Left ventricle myocardium inferior (tissue), 1 donor: ENCODE data around the gene TRIOBP. TPM values are rescaled to one million over a fixed set of nuclear protein-coding genes. Genes with fewer than 3 reads are reported as not detected.
A peak's percentile ranks its signal among the peaks of the same experiment; 100 is the strongest.

Source experiments
- DNase-seq: peaks from one replicate; pipeline ENCODE4 v3.0.0-alpha.2; 2020
- H3K27ac ChIP-seq: fragments of 200-600 bp; replicated peaks from 2 replicates; pipeline ENCODE4 v1.8.0; 2021
- H3K27me3 ChIP-seq: fragments of 200-600 bp; 2 replicates; pipeline ENCODE4 v1.8.0; 2021; ENCODE audit warnings: low read depth
- H3K36me3 ChIP-seq: fragments of 200-600 bp; 2 replicates; pipeline ENCODE4 v1.8.0; 2021
- H3K4me1 ChIP-seq: fragments of 200-600 bp; 2 replicates; pipeline ENCODE4 v1.8.0; 2021
- H3K4me3 ChIP-seq: fragments of 200-600 bp; 2 replicates; pipeline ENCODE4 v1.8.0; 2021; ENCODE audit warnings: mild to moderate bottlenecking, moderate library complexity
- H3K9me3 ChIP-seq: fragments of 200-600 bp; replicated peaks from 2 replicates; pipeline ENCODE4 v1.8.0; 2021
- CTCF ChIP-seq: fragments of 200-600 bp; IDR thresholded peaks from 2 replicates; pipeline ENCODE4 v1.8.0; 2021; ENCODE audit warnings: antibody characterized with exemption, mild to moderate bottlenecking, borderline replicate concordance
- intact Hi-C: fragments of 100-400 bp; cut with micrococcal nuclease; formaldehyde crosslinking; loops from one replicate; pipeline ENCODE4 v1.11.0; 2022
- total RNA-seq: library from RNA; stranded (reverse); fragmentation: NEBNext Ultra II Directional; extraction: Animal tissue kit (Norgen Biotek cat#: 25700); gene quantifications from one replicate; pipeline ENCODE4 v1.2.1, GENCODE V29; 2021
- donor health status: DM: no; HTN: yes; CAD: no; lungs with severe emphysema.

Gene TRIOBP
- total RNA-seq, 1 donor from 2014 or later: 86.5 TPM

DNA sequence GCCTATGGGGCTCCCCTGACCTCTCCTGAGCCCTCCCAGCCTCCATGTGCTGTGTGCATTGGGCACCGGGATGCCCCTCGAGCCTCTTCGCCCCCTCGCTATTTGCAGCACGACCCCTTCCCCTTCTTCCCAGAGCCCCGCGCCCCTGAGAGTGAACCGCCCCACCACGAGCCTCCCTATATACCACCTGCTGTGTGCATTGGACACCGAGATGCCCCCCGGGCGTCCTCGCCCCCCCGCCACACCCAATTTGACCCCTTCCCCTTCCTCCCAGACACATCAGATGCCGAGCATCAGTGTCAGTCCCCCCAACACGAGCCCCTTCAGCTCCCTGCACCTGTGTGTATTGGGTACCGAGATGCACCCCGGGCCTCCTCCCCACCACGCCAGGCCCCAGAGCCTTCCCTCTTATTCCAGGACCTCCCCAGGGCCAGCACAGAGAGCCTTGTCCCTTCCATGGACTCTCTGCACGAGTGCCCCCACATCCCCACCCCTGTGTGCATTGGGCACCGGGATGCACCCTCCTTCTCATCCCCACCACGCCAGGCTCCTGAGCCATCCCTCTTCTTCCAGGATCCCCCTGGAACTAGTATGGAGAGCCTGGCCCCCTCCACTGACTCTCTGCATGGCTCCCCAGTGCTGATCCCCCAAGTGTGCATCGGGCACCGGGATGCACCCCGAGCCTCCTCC, 28.8 kb downstream of the TRIOBP start:
- Histone ChIP-seq H3K27me3 (no peaks in the 10 kb centered on the region), H3K4me1 (peaks cover 16% of the 10 kb centered on the region), H3K27ac (no peak overlapping the region), H3K36me3 (no peaks in the 10 kb centered on the region), H3K9me3 (no peaks in the 10 kb centered on the region), H3K4me3 (no peak overlapping the region)
- DNase-seq: no peak
- intact Hi-C loops: no loop called here
- no peak for TF ChIP-seq CTCF

DNA sequence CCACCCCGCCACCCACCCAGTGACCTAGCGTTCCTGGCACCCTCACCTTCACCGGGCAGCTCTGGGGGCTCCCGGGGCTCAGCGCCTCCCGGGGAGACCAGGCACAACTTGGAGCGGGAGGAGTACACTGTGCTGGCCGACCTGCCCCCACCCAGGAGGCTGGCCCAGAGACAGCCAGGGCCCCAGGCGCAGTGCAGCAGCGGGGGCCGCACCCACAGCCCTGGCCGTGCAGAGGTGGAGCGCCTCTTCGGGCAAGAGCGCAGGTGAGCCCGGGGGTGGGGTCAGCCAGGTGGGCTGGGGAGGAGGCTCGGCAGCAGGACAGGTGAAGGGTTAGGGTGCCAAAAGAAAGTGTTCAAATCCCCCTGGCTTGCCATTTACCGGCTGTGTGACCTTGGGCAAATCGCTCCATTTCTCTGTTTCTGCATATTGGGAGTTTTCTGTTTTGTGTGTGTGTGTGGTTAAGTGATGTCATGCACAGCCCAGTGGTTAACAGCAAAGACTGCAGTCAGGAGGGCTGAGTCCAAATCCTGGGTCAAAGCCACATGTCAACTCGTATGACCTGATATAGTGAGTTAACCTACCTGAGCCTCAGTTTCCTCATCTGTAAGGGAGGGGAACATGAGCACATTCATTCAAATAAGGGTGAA, 29.5 kb downstream of the TRIOBP start:
- no peak for DNase-seq
- H3K4me1 ChIP-seq: peaks cover 16% of the 10 kb centered on the region
- H3K27me3 ChIP-seq: no peaks in the 10 kb centered on the region
- intact Hi-C loops: no loop called here
- no peaks in the 10 kb centered on the region for H3K9me3 ChIP-seq
- peak; percentile 17 for TF ChIP-seq CTCF
- H3K36me3 ChIP-seq: no peaks in the 10 kb centered on the region
- no peak overlapping the region for H3K4me3 ChIP-seq
- H3K27ac ChIP-seq: no peak overlapping the region

- peak overlapping the region; percentile 60 for H3K27ac ChIP-seq
- no peaks in the 10 kb centered on the region for H3K36me3 ChIP-seq
- no peaks in the 10 kb centered on the region for H3K9me3 ChIP-seq
- no peak for DNase-seq
- no peak overlapping the region for H3K4me3 ChIP-seq
- intact Hi-C loops: no loop called here
- no peaks in the 10 kb centered on the region for H3K27me3 ChIP-seq
- peaks cover 16% of the 10 kb centered on the region for H3K4me1 ChIP-seq
- no peak for TF ChIP-seq CTCF
Measured at GRCh38 chr22:37728620-37729019, 31.8 kb downstream of the TRIOBP start.

- H3K4me3 ChIP-seq: no peak overlapping the region
- peak overlapping the region; percentile 44 for H3K27ac ChIP-seq
- no peaks in the 10 kb centered on the region for H3K27me3 ChIP-seq
- DNase-seq: no peak
- no peaks in the 10 kb centered on the region for H3K9me3 ChIP-seq
- peaks cover 25% of the 10 kb centered on the region for H3K4me1 ChIP-seq
- intact Hi-C loops: no loop called here
- TF ChIP-seq CTCF: peak; percentile 18
- no peaks in the 10 kb centered on the region for H3K36me3 ChIP-seq
Measured at GRCh38 chr22:37731804-37732471, 35.1 kb downstream of the TRIOBP start.

GRCh38 chr22:37732699-37733607, 36.1 kb downstream of the TRIOBP start:
- Histone ChIP-seq H3K9me3 (no peaks in the 10 kb centered on the region), H3K4me1 (peaks cover 17% of the 10 kb centered on the region), H3K36me3 (no peaks in the 10 kb centered on the region), H3K4me3 (no peak overlapping the region), H3K27me3 (no peaks in the 10 kb centered on the region), H3K27ac (no peak overlapping the region)
- no peak for DNase-seq
- intact Hi-C loops: no loop called here
- no peak for TF ChIP-seq CTCF
